GM18867 (cell line): ENCODE results near the gene CCT5.
"Not testable (repeated sequence)": the region's sequence is repeated elsewhere in the genome, so short reads cannot be mapped to it uniquely, and the experiment has no call there.

Experiments
- ATAC-seq: cut with Tn5 transposase; IDR thresholded peaks from one replicate; pipeline ENCODE4 v1.9.1; 2021; ENCODE audit warnings: mild to moderate bottlenecking, moderate library complexity; ENCODE audit not compliant: unreplicated experiment

The CCT5 gene

DNA sequence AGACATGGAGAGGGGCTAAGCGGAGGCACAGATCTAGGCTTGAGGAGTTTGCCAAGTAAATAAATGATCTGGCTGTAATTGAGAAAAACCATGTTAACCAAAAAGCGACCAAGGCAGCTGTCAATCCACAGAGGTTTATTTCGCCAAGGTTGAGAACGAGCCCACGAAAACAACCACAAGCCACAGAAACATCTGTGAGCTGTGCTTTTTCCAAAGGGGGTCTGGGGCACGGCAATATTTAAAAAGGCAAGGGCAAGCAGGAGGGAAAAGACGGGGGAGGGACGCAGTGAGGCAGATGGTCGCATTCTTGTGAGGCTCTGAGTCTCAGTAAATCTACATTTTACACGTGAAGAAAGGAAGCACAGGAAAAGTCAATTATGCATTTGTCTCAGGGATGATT, 25.4 kb downstream of the CCT5 start:
- no peak for ATAC-seq

DNA sequence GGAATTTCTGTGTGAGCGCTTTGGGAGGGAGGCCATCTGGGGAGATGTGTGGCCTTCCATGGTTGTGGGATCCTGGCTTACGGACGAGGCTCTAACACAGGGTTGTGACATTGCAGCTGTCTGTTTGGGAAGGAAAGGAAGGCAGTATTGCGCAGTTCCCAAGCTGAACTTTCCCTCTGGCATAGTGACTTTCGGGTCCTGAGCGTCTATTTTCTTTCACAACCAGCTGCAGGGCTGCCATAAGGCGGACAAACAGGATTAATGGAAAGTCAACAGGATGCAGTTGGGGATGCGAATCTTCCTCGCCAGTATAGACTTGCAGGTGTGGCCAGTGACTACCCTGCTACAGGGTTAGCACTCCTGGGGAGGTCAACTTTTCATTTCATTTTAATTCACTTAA, 25.9 kb downstream of the CCT5 start:
- ATAC-seq: no peak

DNA sequence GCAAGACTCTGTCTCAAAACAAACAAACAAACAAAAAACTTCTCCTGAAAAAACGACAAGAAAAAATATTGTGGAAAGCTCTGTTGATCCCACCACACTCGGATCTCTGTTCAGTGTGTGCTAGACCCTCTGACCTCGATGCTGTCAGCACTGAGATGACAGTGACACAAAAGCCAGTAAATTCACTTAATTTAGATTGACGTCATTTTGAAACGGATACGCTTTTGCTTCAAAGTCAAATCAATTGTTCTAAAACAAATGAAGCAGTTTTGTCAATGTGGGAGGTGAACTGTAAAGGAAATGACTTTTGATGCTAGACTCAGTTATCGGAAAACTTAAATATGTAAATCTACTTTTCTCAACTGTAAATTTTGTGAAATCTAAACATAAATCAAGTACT, 26.6 kb downstream of the CCT5 start:
- ATAC-seq: no peak

DNA sequence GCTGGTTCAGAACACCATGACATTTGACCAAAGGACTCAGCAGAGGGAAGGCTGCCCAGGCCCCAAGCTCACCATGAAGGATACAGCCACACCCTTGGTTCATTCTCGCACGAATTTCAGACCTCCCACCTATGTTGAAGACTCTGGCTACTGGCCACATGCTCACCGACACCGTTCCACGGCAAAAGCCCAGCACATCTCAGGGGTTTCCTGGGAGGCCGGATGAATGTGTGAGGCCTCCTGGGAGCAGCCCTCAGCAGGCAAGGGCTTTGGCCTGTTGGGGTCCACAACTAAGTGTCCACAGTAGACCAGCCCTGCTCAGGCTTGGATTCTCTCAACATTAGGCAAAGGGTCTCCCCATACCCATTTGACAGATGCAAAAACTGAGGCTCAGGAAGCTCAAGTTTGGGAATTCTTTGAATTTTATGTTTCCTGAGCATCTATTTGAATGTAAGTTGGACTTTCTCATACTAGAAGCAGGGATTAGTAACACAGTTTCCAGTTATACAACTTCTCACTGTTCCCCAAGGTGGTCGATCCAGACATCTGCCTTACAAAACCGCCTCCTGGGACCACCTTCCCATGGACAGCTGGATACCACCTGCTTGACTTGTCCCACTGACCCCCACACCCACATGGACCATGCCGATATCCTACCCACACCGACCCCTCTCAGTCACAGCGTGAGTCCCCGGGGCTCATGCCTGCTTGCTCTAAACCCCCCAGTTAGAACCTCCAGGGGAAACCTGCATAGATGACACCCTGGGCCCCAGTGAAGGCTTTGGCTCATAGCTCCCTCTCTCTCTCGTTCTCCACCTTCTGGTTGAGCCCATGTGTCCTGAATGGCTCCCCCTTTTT, 27.9 kb downstream of the CCT5 start:
- no peak for ATAC-seq

DNA sequence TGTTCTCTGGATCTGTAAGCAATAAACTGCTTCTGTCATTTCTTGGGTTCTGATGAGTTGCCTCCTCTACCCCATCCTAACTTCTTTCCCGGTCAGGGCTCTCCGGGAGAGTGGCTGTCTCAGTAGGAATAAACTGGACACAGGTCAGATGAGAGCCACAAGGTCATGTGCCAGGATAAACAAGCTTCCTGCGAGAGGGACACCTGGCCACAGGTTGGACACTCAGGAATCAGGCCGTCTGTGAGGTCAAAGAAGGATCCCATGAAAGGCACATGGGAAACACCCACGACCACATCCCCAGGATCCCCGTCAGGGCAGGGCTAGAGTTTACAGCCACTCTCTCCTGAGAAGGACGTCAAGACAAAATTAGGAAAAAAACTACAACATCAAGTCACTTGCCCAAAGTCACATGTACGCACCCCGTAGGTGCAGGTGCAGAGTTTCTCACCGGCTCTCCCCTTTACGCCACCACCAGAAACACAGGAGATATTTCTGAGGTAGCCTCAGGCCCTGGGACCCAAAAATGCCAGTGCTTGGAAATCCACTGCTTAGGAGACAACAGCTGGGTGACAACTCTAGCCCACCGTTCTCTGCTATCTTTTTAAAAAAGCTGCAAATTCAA, 28.7 kb downstream of the CCT5 start:
- ATAC-seq: no peak

DNA sequence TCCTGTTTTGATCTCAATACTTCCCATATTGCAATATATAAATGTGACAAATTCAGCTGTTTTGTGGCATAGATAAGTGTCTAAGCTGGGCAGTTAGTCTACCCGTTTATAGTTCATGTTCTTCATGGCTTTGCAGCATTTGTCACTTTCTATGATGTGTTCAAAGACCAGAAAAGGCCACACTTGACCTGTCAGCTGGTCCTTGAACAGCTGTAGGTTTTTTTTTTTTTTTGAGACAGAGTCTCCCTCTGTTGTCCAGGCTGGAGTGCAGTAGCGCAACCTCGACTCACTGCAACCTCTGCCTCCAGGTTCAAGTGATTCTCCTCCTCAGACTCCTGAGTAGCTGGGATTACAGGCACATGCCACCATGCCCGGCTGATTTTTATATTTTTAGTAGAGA, 29.2 kb downstream of the CCT5 start:
- no peak for ATAC-seq

DNA sequence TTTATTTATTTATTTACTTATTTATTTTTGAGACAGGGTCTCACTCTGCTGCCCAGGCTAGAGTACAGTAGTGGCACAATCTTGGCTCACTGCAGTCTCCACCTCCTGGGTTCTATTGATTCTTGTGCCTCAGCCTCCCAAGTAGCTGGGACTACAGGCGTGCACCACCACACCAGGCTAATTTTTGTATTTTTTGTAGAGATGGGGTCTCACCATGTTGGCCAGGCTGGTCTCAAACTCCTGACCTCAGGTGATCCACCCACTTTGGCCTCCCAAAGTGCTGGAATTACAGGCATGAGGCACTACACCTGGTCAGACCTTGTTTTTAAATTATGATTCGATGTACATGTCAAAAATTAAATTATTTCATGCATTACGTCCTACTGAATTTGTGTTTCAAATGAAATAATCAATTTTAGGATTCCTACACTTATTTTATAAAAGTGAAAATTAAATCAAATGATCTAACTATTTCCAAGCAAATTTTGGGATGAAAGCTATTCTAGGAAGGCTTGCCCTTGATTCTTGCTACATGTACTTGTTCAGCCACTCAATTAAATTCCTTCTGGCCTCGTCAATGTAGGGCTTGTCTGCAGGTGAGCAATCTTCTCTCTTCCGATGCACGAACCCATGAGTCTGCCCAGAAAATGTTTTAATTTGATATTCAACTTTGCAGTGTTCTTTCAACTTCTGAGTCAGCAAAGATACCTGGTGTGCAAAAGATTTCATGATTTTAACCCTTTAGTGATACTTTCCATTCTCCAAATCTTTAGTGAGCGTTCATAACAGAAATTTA, 30.0 kb downstream of the CCT5 start:
- ATAC-seq: no peak

DNA sequence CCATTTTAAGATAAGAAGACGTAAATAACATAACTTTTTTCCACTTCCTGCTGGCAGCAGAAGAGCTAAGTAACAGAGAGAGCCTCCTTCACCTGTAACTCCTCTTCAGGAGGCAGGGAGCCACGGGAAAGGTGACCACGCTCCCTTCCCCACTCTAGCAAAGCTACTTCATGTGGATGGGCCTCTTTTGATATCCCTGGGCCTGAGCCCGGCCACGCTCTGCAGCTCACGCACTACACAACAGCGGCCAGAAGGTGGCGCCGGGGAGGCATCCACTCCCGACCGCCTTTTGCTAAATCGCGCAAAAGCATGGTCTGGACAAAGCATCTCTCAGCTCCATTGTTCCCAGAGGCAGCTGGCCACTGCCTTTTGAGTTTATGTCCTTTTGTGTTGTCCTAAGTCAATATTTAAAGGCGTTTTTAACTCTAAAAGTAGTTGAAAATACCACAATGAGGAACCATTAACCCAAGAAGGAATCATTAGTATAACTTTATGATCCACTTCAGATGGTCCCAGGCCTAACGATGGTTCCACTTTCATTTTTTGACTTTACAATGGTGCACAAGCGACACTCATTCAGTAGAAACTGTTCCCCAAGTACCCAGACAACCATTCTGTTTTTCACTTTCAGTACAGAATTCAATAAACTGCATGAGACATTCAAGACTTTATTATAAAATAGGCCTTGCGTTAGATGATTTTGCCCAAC, 34.0 kb downstream of the CCT5 start:
- peak; percentile 90 for ATAC-seq

DNA sequence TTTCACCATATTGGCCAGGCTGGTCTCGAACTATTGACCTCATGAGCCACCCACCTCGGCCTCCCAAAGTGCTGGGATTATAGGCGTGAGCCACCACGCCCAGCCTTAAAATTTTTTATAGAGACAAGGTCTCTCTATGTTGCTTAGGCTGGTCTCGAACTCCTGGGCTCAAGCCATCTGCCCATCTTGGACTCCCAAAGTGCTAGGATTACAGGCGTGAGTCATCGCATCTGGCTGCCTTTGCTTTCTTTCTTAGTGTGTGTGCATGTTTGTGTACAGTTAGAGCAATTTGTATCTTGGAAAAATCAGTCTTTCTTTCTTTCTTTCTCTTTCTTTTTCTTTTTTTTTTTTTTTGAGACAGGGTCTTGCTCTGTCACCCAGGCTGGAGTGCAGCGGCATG, 35.3 kb downstream of the CCT5 start:
- ATAC-seq: not testable (repeated sequence)

DNA sequence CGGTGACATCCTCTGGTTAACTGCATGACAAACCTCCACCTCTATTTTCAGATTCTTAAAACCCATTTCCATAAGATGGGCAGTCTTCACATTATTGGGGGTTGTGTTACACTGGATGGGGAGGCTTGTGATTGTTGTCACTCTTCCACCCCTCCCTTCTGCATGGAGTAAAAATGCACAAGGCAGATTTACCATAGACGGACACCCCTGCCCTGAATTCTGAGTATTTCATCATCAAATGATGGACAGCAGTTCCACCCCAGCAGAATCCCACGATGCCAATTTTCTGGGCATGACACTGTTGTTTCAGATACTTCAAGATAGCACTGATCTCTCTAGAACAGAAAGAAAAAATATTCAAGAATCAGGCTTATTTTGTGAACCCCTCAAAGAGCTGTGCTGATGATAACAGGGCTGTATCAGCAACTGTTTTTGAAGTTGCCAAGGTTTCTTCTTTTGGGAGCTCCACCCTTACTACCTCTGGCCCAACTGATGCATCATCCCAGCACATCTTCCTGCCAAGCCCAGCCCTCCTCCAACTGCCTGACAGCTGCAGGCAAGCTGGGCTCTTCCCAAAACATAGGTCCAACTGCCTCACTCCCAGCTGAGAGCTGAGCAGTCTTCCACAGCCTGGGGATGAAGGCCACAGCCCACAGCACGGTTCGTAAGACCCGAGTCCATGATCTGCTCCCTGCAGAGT, 36.2 kb downstream of the CCT5 start:
- ATAC-seq: no peak

DNA sequence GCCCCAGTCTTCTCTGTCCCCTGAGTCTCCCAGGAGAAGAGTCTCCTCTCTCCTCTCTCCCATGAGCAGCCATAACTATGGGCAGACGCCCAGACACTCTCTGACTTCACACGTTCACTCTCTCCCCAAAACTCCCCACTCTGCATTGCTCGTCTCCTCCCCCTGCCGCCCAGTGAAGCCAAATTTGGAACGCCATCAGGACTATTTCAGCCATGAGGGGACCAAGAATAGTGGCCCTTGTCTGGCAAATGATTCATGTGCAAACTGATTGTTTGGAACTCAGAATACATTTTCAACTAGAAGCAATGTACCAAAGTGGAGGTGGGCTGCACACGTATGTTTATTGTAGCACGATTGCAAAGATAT, 36.8 kb downstream of the CCT5 start:
- no peak for ATAC-seq

DNA sequence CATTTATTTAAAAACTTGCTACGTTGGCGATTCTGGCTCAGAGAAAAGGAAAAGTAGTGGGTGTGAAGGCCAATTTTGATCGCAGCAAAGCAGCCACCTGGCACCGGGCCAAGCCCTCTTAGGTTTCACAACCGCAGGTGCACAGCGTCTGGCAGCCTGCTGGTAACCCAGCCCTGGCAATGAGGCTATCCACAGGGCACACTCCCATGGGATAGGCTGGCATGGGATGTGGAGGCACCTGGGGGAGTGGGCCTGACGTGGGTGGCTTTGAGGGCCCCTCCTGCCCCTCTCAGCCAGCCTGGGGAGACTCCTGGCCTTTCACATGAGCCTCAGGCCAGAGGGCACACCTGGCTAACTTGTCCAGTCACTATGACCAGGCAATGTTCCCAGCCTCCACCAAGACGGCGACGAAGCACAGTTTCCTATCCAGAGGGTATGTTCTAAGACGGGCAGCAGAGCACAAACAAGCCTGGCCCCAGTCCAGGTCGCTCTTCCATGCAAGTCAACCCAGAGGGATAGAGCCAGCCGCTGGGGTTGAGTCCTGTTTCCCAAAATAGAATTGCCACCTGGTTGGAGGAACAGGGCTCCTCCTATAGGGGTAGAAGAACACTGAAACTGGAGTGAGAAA, 38.6 kb downstream of the CCT5 start:
- peak; percentile 55 for ATAC-seq

DNA sequence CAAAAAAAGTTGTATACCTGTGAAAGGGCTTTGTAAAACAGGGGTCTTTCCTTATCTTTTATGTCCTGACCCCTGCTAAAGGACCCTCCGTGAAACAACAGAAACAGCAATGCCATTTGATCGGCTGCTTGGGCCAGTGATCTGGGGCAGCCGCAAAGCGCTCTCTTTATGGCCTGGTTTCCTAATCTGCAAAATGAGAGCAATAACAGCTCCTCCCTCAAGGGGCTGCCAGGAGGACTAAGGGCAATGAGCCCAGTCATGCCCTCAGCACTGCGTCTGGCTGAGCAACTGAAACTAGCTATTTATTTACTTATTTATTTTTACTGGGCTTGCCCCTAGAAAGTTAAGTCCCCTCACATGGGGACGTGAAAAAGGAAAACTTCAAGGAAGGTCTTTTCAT, 39.3 kb downstream of the CCT5 start:
- no peak for ATAC-seq

DNA sequence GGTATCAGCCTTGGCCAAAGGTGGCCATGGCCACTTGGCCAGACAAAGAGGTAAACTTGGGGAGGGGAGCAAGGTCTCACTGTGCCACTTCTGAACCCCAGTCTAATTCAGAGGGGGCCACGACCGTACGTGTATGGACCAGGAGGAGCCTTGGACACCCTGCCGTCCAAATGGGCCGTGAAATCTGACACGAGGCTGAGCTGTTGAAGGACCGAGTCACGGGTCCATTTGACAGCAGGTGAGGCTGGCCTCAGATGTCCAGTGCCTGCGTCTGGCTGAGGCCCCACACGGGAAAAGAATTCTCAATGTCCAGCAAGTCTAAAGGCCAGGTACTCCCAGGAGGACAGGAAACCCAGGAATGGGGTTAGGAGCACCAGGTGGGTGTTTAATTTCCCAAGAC, 39.9 kb downstream of the CCT5 start:
- no peak for ATAC-seq

DNA sequence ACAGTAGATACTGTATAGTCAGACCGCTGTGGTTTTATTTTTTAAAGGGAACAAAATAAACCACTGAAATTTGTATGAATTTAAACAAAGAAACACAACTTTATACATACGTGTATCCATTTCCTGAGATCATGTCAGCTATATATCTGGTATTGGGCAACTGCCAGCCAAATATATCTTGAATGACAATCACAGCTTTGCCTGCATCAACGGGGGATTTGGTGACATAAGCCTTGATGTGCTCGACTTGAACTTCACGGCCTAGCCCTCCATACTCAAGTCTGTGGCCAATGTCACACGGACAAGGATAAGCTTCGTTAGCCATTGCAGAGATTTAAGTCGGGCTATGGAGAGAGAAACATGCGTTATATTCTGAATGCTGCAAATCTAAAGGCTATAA, 40.4 kb downstream of the CCT5 start:
- ATAC-seq: no peak

DNA sequence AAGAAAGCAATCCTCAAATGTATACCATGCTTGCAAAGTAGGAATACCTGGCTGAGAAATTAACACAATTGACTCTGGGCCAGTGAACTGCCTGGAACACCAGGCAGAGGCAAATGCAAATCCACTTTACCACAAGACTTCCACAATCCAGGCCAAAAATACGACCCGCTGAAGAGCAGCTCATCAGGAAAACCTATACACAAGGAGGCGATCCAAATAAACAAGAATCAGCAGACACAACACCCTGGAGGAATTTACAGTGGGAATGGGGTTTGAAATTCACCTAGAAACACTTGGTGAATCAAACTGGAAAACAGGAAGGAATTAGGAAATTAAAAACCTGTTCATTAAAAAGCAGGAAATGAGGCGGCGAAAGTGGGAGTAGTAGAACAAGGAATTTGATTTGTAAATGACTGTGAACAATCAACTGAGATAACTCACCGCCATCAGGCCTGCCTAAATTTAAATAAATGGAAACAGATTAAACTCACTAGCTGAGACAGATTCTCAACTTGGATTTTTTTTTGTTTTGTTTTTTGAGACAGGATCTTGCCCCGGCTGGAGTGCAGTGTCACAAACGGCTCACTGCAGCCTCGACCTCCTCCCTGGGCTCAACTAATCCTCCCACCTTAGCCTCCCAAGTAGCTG, 41.7 kb downstream of the CCT5 start:
- no peak for ATAC-seq

DNA sequence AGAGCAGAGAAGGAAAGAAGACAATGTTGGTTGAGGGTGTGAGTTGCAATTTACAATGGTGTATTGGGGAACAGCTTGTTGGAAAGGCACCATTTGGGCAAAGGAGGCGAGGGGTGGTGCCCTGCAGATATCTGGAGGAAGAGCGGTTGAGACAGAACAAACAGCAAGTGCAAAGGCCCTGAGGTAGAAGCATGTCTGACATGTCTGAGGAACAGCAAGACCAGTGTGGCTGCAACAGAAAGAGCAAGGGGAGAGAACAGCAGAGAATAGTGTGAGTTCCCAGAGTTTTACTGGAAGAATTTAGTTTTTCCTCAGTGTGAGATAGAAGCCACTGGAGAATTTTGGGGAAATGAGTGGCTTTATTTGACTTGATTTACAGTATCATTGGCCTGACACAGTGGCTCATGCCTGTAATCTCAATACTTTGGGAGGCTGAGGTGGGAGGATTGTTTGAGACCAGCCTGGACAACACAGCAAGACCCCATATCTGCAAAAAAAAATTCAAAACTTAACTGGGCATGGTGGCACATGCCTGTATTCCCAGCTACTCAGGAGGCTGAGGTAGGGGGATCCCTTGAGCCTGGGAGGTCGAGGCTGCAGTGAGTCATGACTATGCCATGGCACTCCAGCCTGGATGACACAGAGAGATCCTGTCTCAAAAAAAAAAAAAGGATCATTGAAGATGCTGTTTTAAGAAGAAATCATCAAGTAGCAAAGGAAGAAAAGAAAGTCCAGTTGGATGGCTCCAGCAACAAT, 44.0 kb downstream of the CCT5 start:
- ATAC-seq: no peak

DNA sequence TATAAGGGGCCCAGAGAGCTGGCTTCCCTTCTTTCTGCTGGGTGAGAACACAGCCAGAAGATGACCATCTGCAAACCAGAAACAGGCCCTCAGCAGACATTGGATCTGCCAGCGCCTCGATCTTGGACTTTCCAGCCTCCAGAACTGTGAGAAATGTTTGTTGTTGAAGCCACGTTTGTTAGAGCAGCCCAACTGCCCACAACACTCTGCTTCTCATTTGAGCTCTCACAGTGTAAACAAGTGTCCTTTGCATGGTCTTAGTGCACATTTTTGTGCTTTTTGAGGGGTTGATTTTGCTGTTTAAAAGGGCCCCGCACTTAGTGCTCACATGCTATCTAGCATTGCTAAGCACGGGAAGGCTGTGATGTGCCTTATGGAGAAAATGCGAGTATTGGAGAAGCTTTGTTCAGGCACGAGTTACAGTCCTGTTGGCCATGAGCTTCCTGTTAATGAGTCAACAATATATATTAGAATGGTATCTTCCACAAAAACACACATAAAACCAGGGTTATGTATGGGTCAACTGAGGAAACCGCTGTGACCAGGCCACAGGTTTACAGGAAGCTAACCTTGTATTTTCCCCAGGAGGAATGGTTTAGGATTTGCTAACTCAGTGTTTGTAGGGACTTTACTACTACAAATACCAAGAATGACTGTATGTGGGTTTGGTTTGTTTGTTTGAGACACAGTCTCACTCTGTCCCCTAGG, 45.7 kb downstream of the CCT5 start:
- no peak for ATAC-seq
